Measurements from ENCODE around the gene OR8I2.
"Not testable (repeated sequence)": the region's sequence is repeated elsewhere in the genome, so short reads cannot be mapped to it uniquely, and the experiment has no call there.

OR8I2 gene

GRCh38 chr11:56093008-56093407 lies at the start of gene OR8I2:
Gene OR8I2, plus strand, starts transcription at chr11:56093308. Its CDS starts 0 bp downstream, at chr11:56093308.
- TF ChIP-seq CTCF (IDR thresholded peaks at IDR 0.05; ENCODE audit: low read depth, low read length): no peak
- no peak within 1 kb of the TSS for H3K4me3 ChIP-seq (ENCODE audit: low read depth, low read length)

- TF ChIP-seq CTCF (IDR thresholded peaks at IDR 0.05; ENCODE audit: low read depth, low read length): no peak
- no peak overlapping the region for H3K4me3 ChIP-seq (ENCODE audit: low read depth, low read length)
Observed at GRCh38 chr11:56045538-56045937, 47.6 kb upstream of the OR8I2 start.

GRCh38 chr11:56048480-56048879 lies 44.6 kb upstream of the OR8I2 start:
- TF ChIP-seq CTCF (IDR thresholded peaks at IDR 0.05; ENCODE audit: low read depth, low read length): no peak
- H3K4me3 ChIP-seq (ENCODE audit: low read depth, low read length): no peak overlapping the region

- no peak for TF ChIP-seq CTCF (IDR thresholded peaks at IDR 0.05; ENCODE audit: low read depth, low read length)
- H3K4me3 ChIP-seq (ENCODE audit: low read depth, low read length): no peak overlapping the region
Observed at GRCh38 chr11:56049487-56049886, 43.6 kb upstream of the OR8I2 start.

- H3K4me3 ChIP-seq (ENCODE audit: low read depth, low read length): not testable (repeated sequence)
Observed at GRCh38 chr11:56056366-56056765, 36.7 kb upstream of the OR8I2 start.

- H3K4me3 ChIP-seq (ENCODE audit: low read depth, low read length): not testable (repeated sequence)
Observed at GRCh38 chr11:56057661-56058237, 35.4 kb upstream of the OR8I2 start.

GRCh38 chr11:56058260-56058780 lies 34.8 kb upstream of the OR8I2 start:
- not testable (repeated sequence) for H3K4me3 ChIP-seq (ENCODE audit: low read depth, low read length)

- no peak overlapping the region for H3K4me3 ChIP-seq (ENCODE audit: low read depth, low read length)
- no peak for TF ChIP-seq CTCF (IDR thresholded peaks at IDR 0.05; ENCODE audit: low read depth, low read length)
Observed at GRCh38 chr11:56066980-56067379, 26.1 kb upstream of the OR8I2 start.

- TF ChIP-seq CTCF (IDR thresholded peaks at IDR 0.05; ENCODE audit: low read depth, low read length): no peak
- H3K4me3 ChIP-seq (ENCODE audit: low read depth, low read length): no peak overlapping the region
Observed at GRCh38 chr11:56089697-56090096, 3.4 kb upstream of the OR8I2 start.

All from WI38 (cell line).